OCI-LY1 (cell line): ENCODE measurements around the gene FMN1.
"Not testable (repeated sequence)": the region's sequence is repeated elsewhere in the genome, so short reads cannot be mapped to it uniquely, and the experiment has no call there.

Source experiments
- H2AFZ ChIP-seq: fragments of 200-600 bp; sonication (generic), shearing (Covaris generic); 2 replicates; pipeline ENCODE4 v1.6.0; 2014; ENCODE audit warnings: antibody characterized with exemption, mild to moderate bottlenecking, low read length
- H3F3A ChIP-seq: fragments of 200-600 bp; sonication (generic), shearing (Covaris generic); 2 replicates; pipeline ENCODE4 v1.6.0; 2014; ENCODE audit warnings: mild to moderate bottlenecking, antibody characterized with exemption, low read length, moderate library complexity; ENCODE audit not compliant: insufficient read depth
- H3K27ac ChIP-seq: fragments of 200-600 bp; sonication (generic); 2 replicates; pipeline ENCODE4 v1.5.1; 2014; ENCODE audit warnings: low read length, mixed run types, mild to moderate bottlenecking, low read depth; ENCODE audit not compliant: poor library complexity, severe bottlenecking
- H3K27me3 ChIP-seq: fragments of 200-600 bp; sonication (generic); 2 replicates; pipeline ENCODE4 v1.6.0; 2014; ENCODE audit warnings: antibody characterized with exemption, mild to moderate bottlenecking, low read length, moderate library complexity; ENCODE audit not compliant: insufficient read depth
- H3K36me3 ChIP-seq: fragments of 200-600 bp; sonication (generic); 2 replicates; pipeline ENCODE4 v1.6.1; 2014; ENCODE audit warnings: mild to moderate bottlenecking, antibody characterized with exemption, low read length, moderate library complexity, mixed read lengths; ENCODE audit not compliant: insufficient read depth
- H3K4me1 ChIP-seq: fragments of 200-600 bp; sonication (generic); 2 replicates; pipeline ENCODE4 v1.5.1; 2014; ENCODE audit warnings: mild to moderate bottlenecking, low read length, moderate library complexity; ENCODE audit not compliant: insufficient read depth, severe bottlenecking
- H3K4me2 ChIP-seq: fragments of 200-600 bp; sonication (generic), shearing (Covaris generic); 2 replicates; pipeline ENCODE4 v1.6.1; 2014; ENCODE audit warnings: low read length
- H3K4me3 ChIP-seq: fragments of 200-600 bp; sonication (generic); 2 replicates; pipeline ENCODE4 v1.5.1; 2014; ENCODE audit warnings: low read length, low read depth, mild to moderate bottlenecking, mixed read lengths; ENCODE audit not compliant: poor library complexity, severe bottlenecking
- H3K79me2 ChIP-seq: fragments of 200-600 bp; shearing (Covaris generic); 2 replicates; pipeline ENCODE4 v1.6.1; 2016; ENCODE audit warnings: mixed run types, low read length, mixed read lengths; ENCODE audit not compliant: insufficient read depth
- H3K9ac ChIP-seq: fragments of 200-600 bp; sonication (generic), shearing (Covaris generic); 2 replicates; pipeline ENCODE4 v1.6.1; 2014; ENCODE audit warnings: mild to moderate bottlenecking, low read length, mixed read lengths
- H3K9me2 ChIP-seq: fragments of 200-600 bp; sonication (generic), shearing (Covaris generic); 2 replicates; pipeline ENCODE4 v1.6.1; 2014; ENCODE audit warnings: low read depth, mild to moderate bottlenecking, low read length, mixed read lengths
- H3K9me3 ChIP-seq: fragments of 200-600 bp; shearing (Covaris generic); 2 replicates; pipeline ENCODE4 v1.6.1; 2014; ENCODE audit warnings: low read length, mixed read lengths
- H4K20me1 ChIP-seq: fragments of 200-600 bp; sonication (generic), shearing (Covaris generic); 2 replicates; pipeline ENCODE4 v1.6.0; 2016; ENCODE audit warnings: mild to moderate bottlenecking, low read length; ENCODE audit not compliant: insufficient read depth
- CTCF ChIP-seq: fragments of 200-600 bp; sonication (generic), shearing (Covaris generic); IDR thresholded peaks from 2 replicates; pipeline ENCODE4 v1.5.1; 2017; ENCODE audit warnings: mild to moderate bottlenecking, antibody characterized with exemption, low read length, moderate library complexity, mixed read lengths
- EZH2 ChIP-seq: fragments of 200-600 bp; sonication (generic), shearing (Covaris generic); IDR thresholded peaks from 2 replicates; pipeline ENCODE4 v1.8.0; 2017; ENCODE audit warnings: borderline replicate concordance, mixed run types, mild to moderate bottlenecking, antibody characterized with exemption, low read length, moderate library complexity, mixed read lengths

The FMN1 gene

GRCh38 chr15:33074212-33074611, 120.3 kb downstream of the FMN1 start:
- no peaks in the 10 kb centered on the region for H3K9me3 ChIP-seq
- TF ChIP-seq EZH2, result no peak
- TF ChIP-seq CTCF, result no peak
- no peaks in the 10 kb centered on the region; the same call in 1 of the 2 replicates for H3K27me3 ChIP-seq
- H3K36me3 ChIP-seq, result no peaks in the 10 kb centered on the region
- no peak overlapping the region for H2AFZ ChIP-seq
- H3K4me2 ChIP-seq, result no peak overlapping the region
- H4K20me1 ChIP-seq, result no peaks in the 10 kb centered on the region
- H3F3A ChIP-seq, result no peaks in the 10 kb centered on the region
- no peak overlapping the region for H3K27ac ChIP-seq
- no peak overlapping the region for H3K9ac ChIP-seq
- H3K79me2 ChIP-seq, result no peaks in the 10 kb centered on the region
- no peaks in the 10 kb centered on the region for H3K9me2 ChIP-seq
- H3K4me1 ChIP-seq, result no peaks in the 10 kb centered on the region
- no peak overlapping the region for H3K4me3 ChIP-seq

- H3K27ac ChIP-seq, result no peak overlapping the region
- TF ChIP-seq EZH2 (no peak), CTCF (no peak)
Observed at GRCh38 chr15:33071451-33071850, 123.1 kb downstream of the FMN1 start.

GRCh38 chr15:33069903-33070302, 124.6 kb downstream of the FMN1 start:
- H3K4me1 ChIP-seq, H3K9me2 ChIP-seq, H3F3A ChIP-seq, H4K20me1 ChIP-seq, H3K27me3 ChIP-seq, H3K27ac ChIP-seq, H3K4me3 ChIP-seq, H3K4me2 ChIP-seq, H3K36me3 ChIP-seq, H2AFZ ChIP-seq, H3K9ac ChIP-seq, H3K79me2 ChIP-seq, H3K9me3 ChIP-seq: not testable (repeated sequence)

More at GRCh38 chr15:33071451-33071850, 123.1 kb downstream of the FMN1 start:
- Histone ChIP-seq H3K4me1 (no peaks in the 10 kb centered on the region), H3K27me3 (peaks cover 3% of the 10 kb centered on the region; the same call in 1 of the 2 replicates), H3F3A (no peaks in the 10 kb centered on the region), H2AFZ (no peak overlapping the region), H3K79me2 (no peaks in the 10 kb centered on the region), H3K9me2 (no peaks in the 10 kb centered on the region), H3K4me2 (no peak overlapping the region), H3K4me3 (no peak overlapping the region), H3K9me3 (no peaks in the 10 kb centered on the region), H3K9ac (no peak overlapping the region), H3K36me3 (no peaks in the 10 kb centered on the region), H4K20me1 (no peaks in the 10 kb centered on the region)

GRCh38 chr15:33069161-33069560, 125.4 kb downstream of the FMN1 start:
- H3K4me2 ChIP-seq, result no peak overlapping the region
- H3K79me2 ChIP-seq, result no peaks in the 10 kb centered on the region
- no peaks in the 10 kb centered on the region for H4K20me1 ChIP-seq
- no peak overlapping the region for H3K27ac ChIP-seq
- H3K4me3 ChIP-seq, result no peak overlapping the region
- H3K4me1 ChIP-seq, result no peaks in the 10 kb centered on the region
- no peaks in the 10 kb centered on the region for H3F3A ChIP-seq
- no peaks in the 10 kb centered on the region for H3K9me3 ChIP-seq
- H3K27me3 ChIP-seq, result peaks cover 3% of the 10 kb centered on the region; the same call in 1 of the 2 replicates
- no peak overlapping the region for H2AFZ ChIP-seq
- no peaks in the 10 kb centered on the region for H3K36me3 ChIP-seq
- no peak overlapping the region for H3K9ac ChIP-seq
- no peak for TF ChIP-seq CTCF
- no peak for TF ChIP-seq EZH2
- H3K9me2 ChIP-seq, result no peaks in the 10 kb centered on the region
